Activated CD4-positive, alpha-beta memory T cell treated with anti-CD3 and anti-CD28 coated beads for 36 hours (primary cell): ENCODE measurements around the gene NEDD4L. TPM values are rescaled to one million over a fixed set of nuclear protein-coding genes. Genes with fewer than 3 reads are reported as not detected.

Experiments
- CTCF ChIA-PET: fragments of 350-600 bp; sonication (Branson Sonifier 250); formaldehyde crosslinking; loops from one replicate; lab custom pipeline; 2021; ENCODE audit warnings: antibody characterized with exemption, inconsistent platforms; lab: Charles Lee
- POLR2A ChIA-PET: fragments of 350-600 bp; sonication (Branson Sonifier 250); formaldehyde crosslinking; loops from one replicate; lab custom pipeline; 2021; ENCODE audit warnings: antibody characterized with exemption; lab: Charles Lee
- DNase-seq: peaks from one replicate; pipeline ENCODE4 v3.0.0-alpha.2; 2020
- H3K27ac Mint-ChIP-seq: one replicate; pipeline ENCODE4 v1.8.0; 2021; ENCODE audit warnings: mixed read lengths
- H3K27me3 Mint-ChIP-seq: one replicate; pipeline ENCODE4 v1.8.0; 2021; ENCODE audit warnings: mixed read lengths
- H3K36me3 Mint-ChIP-seq: one replicate; pipeline ENCODE4 v1.8.0; 2021; ENCODE audit warnings: mixed read lengths
- H3K4me1 Mint-ChIP-seq: one replicate; pipeline ENCODE4 v1.8.0; 2021; ENCODE audit warnings: low read depth, mixed read lengths
- H3K4me3 Mint-ChIP-seq: one replicate; pipeline ENCODE4 v1.8.0; 2021; ENCODE audit warnings: mild to moderate bottlenecking, mixed read lengths
- H3K9me3 Mint-ChIP-seq: one replicate; pipeline ENCODE4 v1.8.0; 2021; ENCODE audit warnings: mixed read lengths
- intact Hi-C: fragments of 100-400 bp; cut with micrococcal nuclease; formaldehyde crosslinking; loops from one replicate; pipeline ENCODE4 v1.15.1; 2023
- total RNA-seq, 2 experiments: library from RNA; stranded (reverse); gene quantifications; one replicate each; pipeline ENCODE4 v1.2.3, GENCODE V29; 2021

The NEDD4L gene
- total RNA-seq, 2 experiments from 2014 or later: 3.4 to 3.8 TPM

DNA sequence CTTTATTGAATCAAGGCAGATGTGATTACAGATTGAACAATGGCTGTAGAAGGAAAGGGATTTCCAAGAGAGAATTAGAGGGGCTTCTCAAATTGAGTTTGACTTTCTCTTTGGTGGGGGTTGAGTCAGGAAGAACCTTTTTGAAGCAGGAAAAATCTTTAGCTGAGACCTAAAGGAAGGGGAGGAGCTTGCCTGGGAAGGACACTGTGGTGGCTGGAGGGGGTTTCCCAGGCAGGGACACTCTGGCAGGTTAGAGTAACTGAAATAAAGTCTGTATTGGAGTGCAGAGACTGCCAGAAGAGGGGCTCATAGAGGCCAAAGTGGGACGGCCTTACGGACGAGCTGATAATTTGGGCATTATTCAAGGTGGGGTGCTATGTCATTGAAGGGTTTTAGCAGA is 69.3 kb downstream of the NEDD4L start:
- Mint-ChIP-seq H3K9me3 (no peaks in the 10 kb centered on the region), H3K27ac (no peak overlapping the region), H3K4me3 (no peak overlapping the region), H3K27me3 (peaks cover 8% of the 10 kb centered on the region), H3K4me1 (peaks cover 3% of the 10 kb centered on the region), H3K36me3 (no peaks in the 10 kb centered on the region)
- DNase-seq: no peak
- POLR2A ChIA-PET: no interaction called here
- CTCF ChIA-PET: interaction anchor here (0.9 to 1.7 kb wide), 2 partner anchors 8 to 70 kb away, joined by 3 to 5 read pairs; no protein-coding TSS in a partner anchor
- intact Hi-C loops: no loop called here

DNA sequence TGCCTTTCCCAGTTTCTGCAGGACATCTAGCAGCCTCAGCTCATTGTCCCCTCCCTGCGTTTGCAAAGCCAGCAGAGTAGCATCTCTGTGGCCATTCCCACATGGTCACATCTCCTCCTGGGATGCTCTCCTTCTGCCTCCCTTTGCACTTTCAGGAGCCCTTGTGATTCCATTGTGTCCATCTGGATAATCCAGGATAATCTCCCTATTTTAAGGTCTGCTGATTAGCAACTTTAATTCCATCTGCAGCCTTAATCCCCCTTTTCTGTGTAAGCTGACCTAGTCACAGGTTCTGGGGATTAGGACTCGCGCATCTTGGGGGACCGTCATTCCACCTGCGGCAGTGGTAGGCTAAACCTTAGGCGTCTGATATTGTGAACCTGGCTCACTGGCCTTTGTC is 70.7 kb downstream of the NEDD4L start:
- intact Hi-C loops: no loop called here
- Mint-ChIP-seq H3K27me3 (peaks cover 6% of the 10 kb centered on the region), H3K36me3 (no peaks in the 10 kb centered on the region), H3K9me3 (no peaks in the 10 kb centered on the region), H3K4me3 (no peak overlapping the region), H3K27ac (no peak overlapping the region), H3K4me1 (peaks cover 3% of the 10 kb centered on the region)
- ChIA-PET POLR2A (no interaction called here), CTCF (no interaction called here)
- no peak for DNase-seq

DNA sequence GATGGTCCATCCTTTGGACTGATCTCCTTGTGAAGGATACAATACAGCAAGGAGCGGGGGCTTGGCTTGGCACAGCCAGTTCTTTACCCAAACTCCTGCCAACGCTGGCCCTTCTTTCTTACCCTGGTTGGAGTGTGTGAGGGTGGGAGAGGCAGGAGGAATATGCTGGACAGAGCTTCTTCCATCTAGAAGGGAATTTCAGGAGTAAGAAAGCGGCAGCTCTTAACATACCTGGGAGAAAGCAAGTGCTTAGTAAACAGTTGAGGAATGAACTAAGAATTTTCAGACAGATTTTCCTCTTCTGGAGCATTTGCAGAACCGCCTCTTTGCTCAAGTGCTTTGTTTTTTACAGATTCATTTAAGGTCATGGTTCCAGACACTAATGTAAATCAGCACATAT is 72.8 kb downstream of the NEDD4L start:
- no peak overlapping the region for H3K27ac Mint-ChIP-seq
- H3K4me1 Mint-ChIP-seq: peaks cover 3% of the 10 kb centered on the region
- ChIA-PET POLR2A (no interaction called here), CTCF (no interaction called here)
- DNase-seq: no peak
- no peaks in the 10 kb centered on the region for H3K9me3 Mint-ChIP-seq
- H3K4me3 Mint-ChIP-seq: no peak overlapping the region
- no peaks in the 10 kb centered on the region for H3K36me3 Mint-ChIP-seq
- H3K27me3 Mint-ChIP-seq: peaks cover 1% of the 10 kb centered on the region
- intact Hi-C loops: no loop called here

DNA sequence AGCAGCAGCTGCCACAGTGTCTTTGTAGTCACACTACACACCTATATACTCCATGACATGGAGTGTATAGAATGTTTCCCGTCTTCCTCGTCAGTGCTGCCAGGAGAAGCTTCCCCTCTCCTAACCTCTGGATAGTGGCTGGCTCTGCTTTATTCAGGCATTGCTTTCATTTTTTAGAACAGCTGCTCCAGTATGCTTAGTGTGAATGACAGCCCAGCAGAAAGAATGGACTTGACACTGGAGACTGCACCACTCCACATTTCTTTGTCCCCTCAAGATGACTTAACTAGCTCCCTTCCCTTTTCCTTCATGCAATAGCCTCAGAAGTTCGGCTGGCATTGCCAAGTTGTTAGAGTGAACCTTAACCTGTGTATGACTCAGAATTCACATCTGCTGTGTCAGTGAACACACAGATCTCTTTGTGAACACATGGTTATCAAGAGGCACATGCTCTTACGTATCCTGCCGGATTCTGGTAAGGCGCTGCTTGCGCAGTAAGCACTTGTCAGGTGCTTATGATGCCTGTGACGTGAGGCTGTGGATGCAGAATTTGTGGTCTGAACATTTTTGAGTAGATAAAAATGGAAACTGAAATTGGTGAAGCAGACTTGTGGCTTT is 73.9 kb downstream of the NEDD4L start:
- peaks cover 3% of the 10 kb centered on the region for H3K4me1 Mint-ChIP-seq
- no peak overlapping the region for H3K27ac Mint-ChIP-seq

DNA sequence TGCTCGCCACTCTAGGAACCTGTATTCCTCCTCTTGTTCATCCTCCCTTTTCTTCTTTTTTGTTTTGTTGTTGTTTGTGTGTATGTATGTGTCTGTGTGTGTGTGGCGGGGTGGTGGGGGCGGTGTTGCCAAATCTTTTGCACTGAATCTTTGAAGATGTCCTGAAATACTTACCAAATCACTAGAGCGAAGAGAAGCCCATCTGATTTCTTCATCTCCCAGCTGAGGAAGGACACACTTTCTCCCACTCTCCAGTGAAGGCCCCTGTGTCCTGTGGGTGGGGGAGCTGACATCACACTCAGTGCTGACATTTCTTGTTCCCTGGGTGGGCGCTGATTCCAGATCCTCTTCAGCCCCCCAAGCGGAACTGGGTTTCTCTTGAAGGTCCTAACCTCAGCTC is 74.5 kb downstream of the NEDD4L start:
- Mint-ChIP-seq H3K9me3 (no peaks in the 10 kb centered on the region), H3K4me1 (no peaks in the 10 kb centered on the region), H3K4me3 (no peak overlapping the region), H3K27ac (no peak overlapping the region), H3K36me3 (no peaks in the 10 kb centered on the region), H3K27me3 (no peaks in the 10 kb centered on the region)
- intact Hi-C loops: no loop called here
- POLR2A ChIA-PET: no interaction called here
- no peak for DNase-seq
- CTCF ChIA-PET: interaction anchor here (1.3 to 1.5 kb wide), 2 partner anchors 75 to 236 kb away, joined by 4 to 7 read pairs; no protein-coding TSS in a partner anchor

More for the DNA sequence above, 73.9 kb downstream of the NEDD4L start:
- Mint-ChIP-seq H3K27me3 (no peaks in the 10 kb centered on the region), H3K9me3 (no peaks in the 10 kb centered on the region), H3K4me3 (no peak overlapping the region), H3K36me3 (no peaks in the 10 kb centered on the region)
- POLR2A ChIA-PET: no interaction called here
- no peak for DNase-seq
- intact Hi-C loops: no loop called here
- CTCF ChIA-PET: interaction anchor here (0.6 to 1.5 kb wide), 3 partner anchors 73 to 236 kb away, joined by 3 to 7 read pairs (median 4); no protein-coding TSS in a partner anchor

DNA sequence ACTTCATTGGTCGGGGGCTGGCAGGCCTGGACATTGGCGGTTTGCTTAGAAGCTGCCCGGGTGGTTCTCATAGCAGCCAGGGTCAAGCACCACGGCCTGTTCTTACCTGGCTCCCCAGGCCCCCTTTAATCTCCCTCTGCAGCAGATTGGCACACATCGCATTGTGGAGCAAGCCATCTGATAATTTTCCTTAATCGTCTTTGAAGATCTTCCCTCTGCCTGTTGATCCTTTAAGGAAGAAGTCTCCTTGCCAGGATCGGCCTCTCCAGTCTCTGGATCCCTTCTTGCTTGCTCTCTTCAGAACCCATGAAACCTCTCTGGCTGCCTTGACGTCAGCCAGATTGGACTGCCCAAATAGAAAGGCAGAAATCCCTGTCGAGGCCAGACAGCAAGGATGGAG is 75.8 kb downstream of the NEDD4L start:
- POLR2A ChIA-PET: no interaction called here
- Mint-ChIP-seq H3K9me3 (no peaks in the 10 kb centered on the region), H3K27ac (no peak overlapping the region), H3K4me1 (no peaks in the 10 kb centered on the region), H3K27me3 (no peaks in the 10 kb centered on the region), H3K36me3 (no peaks in the 10 kb centered on the region), H3K4me3 (no peak overlapping the region)
- intact Hi-C loops: loop anchor here (5.0 to 10.0 kb wide), 2 partner anchors 145 to 498 kb away; partner anchors contain the start of gene NARS1
- no peak for DNase-seq
- CTCF ChIA-PET: interaction anchor here (1.0 kb wide), 1 partner anchor 11 kb away, joined by 3 read pairs; no protein-coding TSS in a partner anchor

DNA sequence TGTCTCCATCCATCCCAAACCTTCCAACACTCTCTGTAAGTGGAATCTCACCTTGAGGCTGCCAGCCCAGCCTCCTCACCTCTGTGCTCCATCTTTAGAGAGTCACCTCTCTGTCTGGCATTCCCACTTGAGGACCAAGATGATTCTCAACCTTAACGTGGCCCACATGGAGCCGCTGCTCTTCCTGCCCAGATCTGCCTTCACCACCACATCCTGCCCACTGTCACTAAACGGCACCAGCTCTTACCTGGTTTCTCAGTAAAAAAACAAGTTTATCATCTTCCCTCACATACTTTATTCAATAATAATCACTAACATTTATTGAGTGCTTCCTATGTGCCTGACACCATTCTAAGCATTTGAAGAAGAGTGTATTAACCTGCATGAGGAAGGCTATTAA is 80.4 kb downstream of the NEDD4L start:
- intact Hi-C loops: loop anchor here (5.0 to 10.0 kb wide), 2 partner anchors 150 to 502 kb away; partner anchors contain the start of gene NARS1

DNA sequence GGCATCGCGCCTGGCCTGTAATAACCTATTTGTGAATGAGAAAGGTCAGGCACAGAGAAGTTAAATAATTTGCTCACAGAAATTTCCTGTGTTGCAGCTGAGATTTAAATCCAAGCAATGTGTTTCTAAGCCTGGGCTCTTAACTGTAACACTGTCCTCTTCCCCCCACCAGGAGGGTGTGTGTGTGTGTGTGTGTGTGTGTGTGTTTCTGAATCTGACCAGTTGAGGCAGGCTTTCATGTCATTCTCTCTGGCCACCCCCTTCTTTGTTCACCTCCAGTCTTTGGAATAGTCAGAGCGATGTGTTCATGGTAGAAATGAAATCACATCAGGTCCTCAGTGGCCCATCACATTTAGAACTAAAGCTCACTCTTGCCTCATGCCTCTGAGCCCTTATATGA is 81.2 kb downstream of the NEDD4L start:
- H3K27ac Mint-ChIP-seq: no peak overlapping the region
- H3K36me3 Mint-ChIP-seq: no peaks in the 10 kb centered on the region
- ChIA-PET CTCF (interaction anchor here (1.0 to 1.6 kb wide), 4 partner anchors 82 to 276 kb away, joined by 3 to 6 read pairs (median 4); partner anchors contain the start of gene NEDD4L), POLR2A (no interaction called here)
- intact Hi-C loops: loop anchor here (10.0 kb wide), 1 partner anchor 150 kb away; no protein-coding TSS in a partner anchor
- H3K27me3 Mint-ChIP-seq: no peaks in the 10 kb centered on the region
- no peak for DNase-seq
- H3K4me3 Mint-ChIP-seq: no peak overlapping the region
- H3K9me3 Mint-ChIP-seq: no peaks in the 10 kb centered on the region
- no peaks in the 10 kb centered on the region for H3K4me1 Mint-ChIP-seq

More for the DNA sequence above, 80.4 kb downstream of the NEDD4L start:
- ChIA-PET CTCF (interaction anchor here (1.1 to 1.6 kb wide), 3 partner anchors 81 to 277 kb away, joined by 3 to 6 read pairs (median 5); partner anchors contain the start of gene NEDD4L), POLR2A (no interaction called here)
- DNase-seq: no peak
- no peaks in the 10 kb centered on the region for H3K36me3 Mint-ChIP-seq
- H3K27ac Mint-ChIP-seq: no peak overlapping the region
- no peaks in the 10 kb centered on the region for H3K9me3 Mint-ChIP-seq
- H3K4me3 Mint-ChIP-seq: no peak overlapping the region
- H3K4me1 Mint-ChIP-seq: no peaks in the 10 kb centered on the region
- H3K27me3 Mint-ChIP-seq: no peaks in the 10 kb centered on the region

DNA sequence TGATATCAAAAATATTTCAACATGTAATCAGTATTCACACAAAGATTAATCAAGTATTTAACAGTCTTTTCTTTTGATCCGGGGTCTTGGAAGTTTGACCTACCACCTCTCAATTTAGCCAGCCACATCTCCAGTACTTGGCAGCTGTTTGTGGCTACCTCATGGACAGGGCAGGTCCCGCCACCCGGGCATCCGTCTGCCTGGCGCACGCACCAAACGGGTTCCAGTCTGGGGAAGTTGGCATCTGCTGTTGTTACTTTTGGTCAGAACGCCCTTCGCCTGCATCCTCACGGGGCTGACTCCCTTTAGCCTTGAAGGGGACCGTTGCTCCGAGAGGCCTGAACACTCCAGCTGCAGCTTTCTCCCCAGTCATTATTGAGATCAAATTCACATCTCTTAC is 81.7 kb downstream of the NEDD4L start:
- no peak overlapping the region for H3K4me3 Mint-ChIP-seq
- no peaks in the 10 kb centered on the region for H3K4me1 Mint-ChIP-seq
- H3K9me3 Mint-ChIP-seq: no peaks in the 10 kb centered on the region
- no peak overlapping the region for H3K27ac Mint-ChIP-seq
- H3K27me3 Mint-ChIP-seq: no peaks in the 10 kb centered on the region
- no peak for DNase-seq
- ChIA-PET CTCF (interaction anchor here (1.0 to 1.6 kb wide), 3 partner anchors 82 to 244 kb away, joined by 4 to 6 read pairs (median 5); partner anchors contain the start of gene NEDD4L), POLR2A (no interaction called here)
- intact Hi-C loops: loop anchor here (10.0 kb wide), 1 partner anchor 151 kb away; no protein-coding TSS in a partner anchor
- H3K36me3 Mint-ChIP-seq: no peaks in the 10 kb centered on the region

DNA sequence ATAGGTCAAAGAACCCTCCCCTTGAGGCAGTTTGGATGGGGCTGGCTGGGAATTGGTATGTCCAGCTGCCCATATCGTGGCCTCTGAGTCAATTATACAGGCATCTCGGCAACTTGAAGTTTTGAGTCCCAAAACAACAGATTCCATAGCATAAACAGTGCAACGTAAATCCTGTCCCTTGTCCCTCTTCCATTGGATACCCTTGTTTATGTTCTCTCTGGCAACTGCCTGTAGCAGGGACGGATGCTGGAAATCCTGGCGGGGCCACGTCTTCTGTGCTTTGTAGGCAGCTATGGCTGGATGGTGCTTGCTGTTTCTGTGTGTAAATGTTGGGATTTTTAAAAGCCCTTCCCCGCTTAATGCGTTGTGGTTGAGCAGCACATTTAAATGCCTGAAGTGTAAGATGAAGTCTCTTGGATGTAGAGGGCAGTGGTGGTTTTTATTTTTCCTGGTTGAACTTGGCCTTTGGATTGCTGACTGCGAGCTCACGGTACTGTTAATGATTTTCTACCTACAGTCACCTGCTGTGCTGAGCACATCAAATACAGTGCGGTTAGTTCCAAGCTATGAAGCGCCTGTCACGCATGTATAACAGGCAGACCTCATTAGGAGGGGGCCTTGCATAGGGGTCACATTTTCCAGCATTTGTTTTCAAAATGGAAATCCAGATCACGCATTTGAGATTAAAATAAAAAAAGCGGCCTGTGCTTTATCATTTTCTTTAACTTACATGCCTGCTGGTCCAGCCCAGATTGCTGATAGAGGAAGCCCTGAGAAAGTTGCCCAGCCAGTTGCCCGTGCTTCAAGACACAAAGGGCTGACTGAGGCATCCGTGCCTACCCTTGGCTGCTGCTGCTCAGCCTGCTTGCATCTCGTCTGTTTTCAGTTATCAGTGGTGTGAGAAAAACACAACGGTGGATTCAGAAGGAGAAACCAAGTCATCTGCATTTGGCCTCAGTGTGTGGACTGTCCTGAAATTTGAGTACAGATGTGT is 84.7 kb downstream of the NEDD4L start:
- Mint-ChIP-seq H3K4me1 (no peaks in the 10 kb centered on the region), H3K27ac (no peak overlapping the region), H3K27me3 (no peaks in the 10 kb centered on the region), H3K36me3 (no peaks in the 10 kb centered on the region), H3K9me3 (no peaks in the 10 kb centered on the region), H3K4me3 (no peak overlapping the region)
- ChIA-PET CTCF (no interaction called here), POLR2A (no interaction called here)
- intact Hi-C loops: loop anchor here (10.0 kb wide), 1 partner anchor 154 kb away; no protein-coding TSS in a partner anchor
- DNase-seq: no peak

DNA sequence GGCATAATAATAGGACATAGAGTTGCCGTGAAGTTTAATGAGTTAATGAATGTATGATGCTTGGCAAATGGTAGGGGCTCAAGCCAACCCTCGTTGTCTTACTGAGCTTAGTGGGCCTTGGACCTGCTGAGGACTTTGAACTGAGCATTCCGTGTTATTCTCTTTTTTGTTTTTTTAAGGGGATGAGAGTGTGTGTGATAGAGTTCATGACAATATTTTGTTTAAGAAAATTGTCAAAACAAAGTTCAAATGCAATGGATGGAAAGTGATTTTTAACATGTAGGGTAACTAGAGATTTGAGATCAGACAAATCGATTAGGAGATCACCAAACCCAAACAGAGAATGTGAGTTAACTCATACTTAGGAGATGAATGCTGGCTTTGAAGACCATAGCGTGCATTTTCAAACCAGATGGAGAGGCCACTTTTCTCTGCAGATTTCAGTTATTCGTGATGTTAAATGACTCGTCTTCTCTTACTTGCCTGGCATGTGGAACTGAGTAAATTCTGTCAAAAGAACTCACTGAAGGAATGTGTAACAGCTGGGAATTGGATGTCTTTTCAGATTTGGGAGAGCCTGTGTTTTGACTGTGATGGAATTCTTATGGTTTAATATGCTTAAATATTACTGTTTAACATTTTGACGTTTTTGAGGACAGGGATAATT is 88.7 kb downstream of the NEDD4L start:
- H3K4me3 Mint-ChIP-seq: no peak overlapping the region
- no peak for DNase-seq
- intact Hi-C loops: no loop called here
- peaks cover 12% of the 10 kb centered on the region for H3K27me3 Mint-ChIP-seq
- peaks cover 9% of the 10 kb centered on the region for H3K4me1 Mint-ChIP-seq
- no peaks in the 10 kb centered on the region for H3K36me3 Mint-ChIP-seq
- H3K9me3 Mint-ChIP-seq: no peaks in the 10 kb centered on the region
- ChIA-PET CTCF (interaction anchor here (1.7 to 4.0 kb wide), 2 partner anchors 11 to 251 kb away, joined by 4 to 19 read pairs; no protein-coding TSS in a partner anchor), POLR2A (no interaction called here)
- H3K27ac Mint-ChIP-seq: no peak overlapping the region
